Testis (tissue), 2 donors: ENCODE results near the gene SCAPER.

Source experiments
- POLR2A ChIP-seq: fragments of 450-650 bp; IDR thresholded peaks from one replicate; pipeline ENCODE4 v1.6.1; 2017; ENCODE audit warnings: antibody characterized with exemption, mild to moderate bottlenecking, moderate library complexity
- TF ChIP-seq, protein P1 (sequence below), 3 experiments: fragments of 450-650 bp in 2 of 3; fragments of 200-600 bp in 1 of 3; sonication (generic) in 1 of 3; IDR thresholded peaks; one replicate each; pipeline ENCODE4 v1.5.1; 2016 to 2019; ENCODE audit warnings: antibody characterized with exemption in 3 of 3, mild to moderate bottlenecking in 2 of 3, moderate library complexity in 1 of 3

DNA sequence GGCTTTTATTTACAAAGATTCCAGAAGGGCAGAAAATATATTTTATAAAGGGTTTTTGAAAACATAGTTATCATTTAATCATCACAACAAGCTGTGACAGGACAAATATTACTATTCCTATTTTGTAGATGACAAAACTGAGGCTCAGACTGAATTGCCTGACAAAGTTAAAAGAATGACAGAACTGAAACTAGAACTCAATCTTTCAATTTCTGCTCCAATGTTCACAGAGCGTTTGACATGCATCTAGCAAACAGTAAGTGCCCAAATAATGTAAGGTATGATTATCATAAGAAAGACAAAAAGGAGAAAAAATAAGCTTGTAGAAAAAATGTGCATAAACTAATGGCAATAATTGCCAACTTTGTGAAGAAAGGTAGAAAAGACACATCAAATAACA is 61.9 kb downstream of the SCAPER start:
- TF ChIP-seq POLR2A, result no peak
- TF ChIP-seq, protein P1, sequence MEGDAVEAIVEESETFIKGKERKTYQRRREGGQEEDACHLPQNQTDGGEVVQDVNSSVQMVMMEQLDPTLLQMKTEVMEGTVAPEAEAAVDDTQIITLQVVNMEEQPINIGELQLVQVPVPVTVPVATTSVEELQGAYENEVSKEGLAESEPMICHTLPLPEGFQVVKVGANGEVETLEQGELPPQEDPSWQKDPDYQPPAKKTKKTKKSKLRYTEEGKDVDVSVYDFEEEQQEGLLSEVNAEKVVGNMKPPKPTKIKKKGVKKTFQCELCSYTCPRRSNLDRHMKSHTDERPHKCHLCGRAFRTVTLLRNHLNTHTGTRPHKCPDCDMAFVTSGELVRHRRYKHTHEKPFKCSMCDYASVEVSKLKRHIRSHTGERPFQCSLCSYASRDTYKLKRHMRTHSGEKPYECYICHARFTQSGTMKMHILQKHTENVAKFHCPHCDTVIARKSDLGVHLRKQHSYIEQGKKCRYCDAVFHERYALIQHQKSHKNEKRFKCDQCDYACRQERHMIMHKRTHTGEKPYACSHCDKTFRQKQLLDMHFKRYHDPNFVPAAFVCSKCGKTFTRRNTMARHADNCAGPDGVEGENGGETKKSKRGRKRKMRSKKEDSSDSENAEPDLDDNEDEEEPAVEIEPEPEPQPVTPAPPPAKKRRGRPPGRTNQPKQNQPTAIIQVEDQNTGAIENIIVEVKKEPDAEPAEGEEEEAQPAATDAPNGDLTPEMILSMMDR (IDR thresholded peaks at IDR 0.05), result no peak
